GM18909 (cell line): Measurements from ENCODE around the gene DUS4L.
"Not testable (repeated sequence)": the region's sequence is repeated elsewhere in the genome, so short reads cannot be mapped to it uniquely, and the experiment has no call there.

Experiments
- ATAC-seq: cut with Tn5 transposase; IDR thresholded peaks from one replicate; pipeline ENCODE4 v1.9.1; 2021; ENCODE audit warnings: mild to moderate bottlenecking; ENCODE audit not compliant: unreplicated experiment, poor library complexity

Gene DUS4L, protein sequence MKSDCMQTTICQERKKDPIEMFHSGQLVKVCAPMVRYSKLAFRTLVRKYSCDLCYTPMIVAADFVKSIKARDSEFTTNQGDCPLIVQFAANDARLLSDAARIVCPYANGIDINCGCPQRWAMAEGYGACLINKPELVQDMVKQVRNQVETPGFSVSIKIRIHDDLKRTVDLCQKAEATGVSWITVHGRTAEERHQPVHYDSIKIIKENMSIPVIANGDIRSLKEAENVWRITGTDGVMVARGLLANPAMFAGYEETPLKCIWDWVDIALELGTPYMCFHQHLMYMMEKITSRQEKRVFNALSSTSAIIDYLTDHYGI

DNA sequence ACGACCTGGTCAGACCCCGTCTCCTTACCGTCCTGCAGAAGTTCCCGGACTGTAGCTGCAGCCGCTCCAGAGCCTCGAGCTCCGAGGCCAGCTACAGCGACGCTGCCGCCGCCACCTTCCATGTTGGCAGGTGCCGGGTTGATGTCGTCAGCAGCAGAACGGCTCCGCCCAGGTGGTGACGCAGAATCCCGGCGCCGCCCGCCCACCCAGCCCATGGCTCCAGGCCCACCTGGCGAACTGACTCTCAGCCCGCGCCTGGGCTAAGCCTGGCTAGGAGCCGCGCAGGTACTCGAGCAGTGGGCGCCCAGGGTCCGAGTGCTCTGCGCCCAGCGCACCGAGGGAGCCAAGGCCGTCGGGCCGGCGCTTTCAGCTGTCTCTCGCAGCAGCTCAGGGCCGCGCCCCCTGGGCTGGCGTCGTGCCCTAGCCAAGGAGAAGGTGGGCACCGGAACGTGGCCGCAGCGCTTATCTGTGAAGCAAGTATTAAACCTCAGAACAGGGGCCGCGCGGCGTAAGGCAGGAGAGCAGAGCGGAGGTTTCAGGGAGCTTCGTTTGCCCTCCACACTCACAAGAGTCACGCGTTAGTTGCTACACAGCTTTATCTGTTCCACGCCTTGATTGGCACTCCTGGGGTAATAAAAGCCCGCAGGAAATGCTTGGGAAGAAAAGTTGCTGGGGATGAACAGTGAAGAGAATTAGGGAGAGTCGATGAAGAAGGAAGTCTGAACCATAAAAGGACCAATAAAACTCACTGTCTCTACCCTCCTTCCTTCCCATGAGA, at the start of gene DUS4L, which contains the start of gene COG5:
Gene DUS4L (plus strand): TSS at position 197 of the 778 bp plus-strand sequence. CDS start 3,100 bp downstream, outside the sequence.
Gene COG5 (minus strand): TSS at position 146 of the 778 bp plus-strand sequence. CDS start 24 bp downstream, at position 122.
- peak; percentile 98 for ATAC-seq

DNA sequence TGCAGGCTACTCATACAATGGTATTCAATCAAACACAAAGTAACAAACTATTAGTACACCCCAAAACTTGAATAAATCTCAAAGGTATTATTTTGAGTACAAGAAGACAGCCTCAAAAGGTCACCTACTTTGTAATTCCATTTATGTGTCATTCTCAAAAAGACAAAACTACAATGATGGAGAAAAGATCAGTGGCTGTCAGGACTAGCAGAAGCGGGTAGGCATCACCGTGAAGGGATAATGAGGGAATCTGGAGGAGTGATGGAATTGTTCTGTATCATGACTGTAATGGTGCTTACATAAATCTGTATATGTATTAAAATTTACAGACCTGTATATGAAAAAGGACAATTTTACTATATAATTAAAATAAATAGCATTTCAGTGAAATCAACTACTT, 37.1 kb upstream of the DUS4L start:
- ATAC-seq, result no peak

GRCh38 chr7:107527196-107527595, 36.6 kb upstream of the DUS4L start:
- ATAC-seq, result no peak

GRCh38 chr7:107528461-107528860, 35.3 kb upstream of the DUS4L start:
- no peak for ATAC-seq

DNA sequence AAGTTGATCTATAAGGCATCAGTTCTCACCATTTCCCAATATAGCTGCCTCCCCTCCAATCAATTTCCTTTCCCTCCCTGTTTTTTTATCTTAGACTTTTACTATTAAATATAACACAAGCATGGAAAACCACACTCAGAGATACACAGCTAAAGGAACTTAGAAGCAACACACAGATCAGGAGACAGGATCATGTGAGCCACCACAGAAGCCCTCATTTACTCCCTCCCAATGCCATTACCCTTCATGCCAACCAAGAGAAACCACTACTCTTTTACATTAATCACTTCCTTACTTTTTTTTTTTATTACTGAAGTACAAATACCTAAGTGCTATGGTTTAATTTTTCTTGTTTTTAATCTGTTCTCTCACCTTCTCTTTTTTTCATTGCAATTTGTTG, 33.0 kb upstream of the DUS4L start:
- ATAC-seq, result no peak

- no peak for ATAC-seq
Measured at GRCh38 chr7:107534139-107534538, 29.6 kb upstream of the DUS4L start.

DNA sequence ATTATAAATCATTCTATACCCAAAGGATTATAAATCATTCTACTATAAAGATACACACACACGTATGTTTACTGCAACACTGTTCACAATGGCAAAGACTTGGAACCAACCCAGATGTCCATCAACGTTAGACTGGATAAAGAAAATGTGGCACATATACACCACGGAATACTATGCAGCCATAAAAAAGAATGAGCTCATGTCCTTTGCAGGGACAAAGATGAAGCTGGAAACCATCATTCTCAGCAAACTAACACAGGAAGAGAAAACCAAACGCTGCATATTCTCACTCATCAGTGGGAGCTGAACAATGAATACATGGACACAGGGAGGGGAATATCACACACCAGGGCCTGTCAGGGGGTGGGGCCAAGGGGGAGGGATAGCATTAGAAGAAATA, 26.5 kb upstream of the DUS4L start:
- ATAC-seq, result not testable (repeated sequence)

DNA sequence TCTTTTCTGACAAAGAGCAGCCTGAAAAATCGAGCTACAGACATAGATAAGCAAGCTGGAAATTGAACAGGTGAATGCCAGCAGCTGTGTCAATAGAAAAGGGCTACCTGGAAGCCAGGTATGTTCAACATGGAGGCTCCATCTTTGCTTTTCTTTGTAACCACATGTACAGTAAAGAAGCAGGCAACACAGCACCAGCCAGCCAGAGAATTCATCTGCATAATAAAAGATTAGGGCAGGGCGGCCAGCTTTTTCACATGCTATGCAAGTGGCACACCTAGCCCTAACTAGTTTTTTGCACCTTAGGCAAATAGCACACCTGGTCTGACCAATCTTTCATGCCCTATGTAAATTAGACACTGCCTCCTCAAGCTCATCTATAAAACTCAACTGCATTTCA, 25.8 kb upstream of the DUS4L start:
- no peak for ATAC-seq

DNA sequence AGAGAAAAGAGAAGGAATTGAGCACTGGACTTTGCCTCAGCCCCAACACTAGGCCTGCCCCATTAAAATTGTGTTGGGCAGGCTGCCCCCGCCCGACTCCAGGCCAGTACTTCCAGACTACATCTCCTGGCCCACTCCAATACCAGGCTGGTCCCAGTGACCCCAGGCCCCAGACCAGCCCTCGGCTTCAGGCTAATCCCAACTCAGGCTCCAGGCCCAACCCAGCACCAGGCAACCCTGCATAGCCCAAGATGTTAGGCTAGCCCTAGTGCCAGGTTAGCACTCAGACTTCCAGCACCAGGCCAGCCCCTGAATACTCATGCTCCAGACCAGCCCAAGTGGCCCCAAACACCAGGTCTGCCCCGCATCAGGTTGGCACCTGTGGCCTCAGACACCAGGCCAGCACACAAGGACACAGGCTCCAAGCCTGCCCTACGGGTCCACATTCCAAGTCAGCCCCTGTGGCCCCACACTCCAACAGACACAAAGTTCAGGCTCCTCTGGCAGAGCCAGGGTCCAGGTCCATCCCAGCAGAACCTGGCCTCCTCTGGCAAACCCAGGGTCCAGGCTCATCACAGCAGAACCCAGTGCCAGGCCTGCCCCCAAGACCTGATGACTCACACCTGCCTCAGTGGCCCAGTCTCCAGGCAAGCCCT, 20.3 kb upstream of the DUS4L start:
- ATAC-seq, result no peak

DNA sequence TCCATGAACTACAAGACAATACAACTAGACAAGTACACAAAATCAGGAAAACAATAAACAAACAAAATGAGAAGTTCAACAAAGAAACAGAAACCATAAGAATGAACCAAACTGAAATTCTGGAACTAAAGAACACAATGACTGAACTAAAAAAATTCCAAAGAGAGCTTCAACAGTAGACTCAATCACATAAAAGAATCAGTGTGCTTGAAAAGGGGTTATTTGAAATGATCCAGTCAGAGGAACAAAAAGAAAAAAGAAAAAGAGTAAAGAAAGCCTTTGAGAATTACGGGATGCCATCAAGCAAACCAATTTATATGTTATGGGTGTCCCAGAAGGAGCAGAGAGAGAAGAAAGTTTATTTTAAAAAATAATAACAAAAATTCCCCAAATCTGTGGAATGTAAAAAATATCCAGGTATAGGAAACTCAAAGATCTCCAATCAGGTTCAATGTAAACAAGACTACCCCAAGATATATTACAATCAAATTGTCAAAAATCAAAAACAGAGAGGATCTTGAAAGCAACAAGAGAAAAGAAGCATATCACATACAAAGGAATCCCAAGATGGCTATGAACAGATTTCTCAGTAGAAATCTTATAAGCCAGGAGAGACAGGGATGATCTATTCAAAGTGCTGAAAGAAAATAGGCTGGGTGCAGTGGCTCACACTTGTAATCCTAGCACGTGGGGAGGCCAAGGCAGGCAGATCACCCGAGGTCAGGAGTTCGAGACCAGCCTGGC, 18.8 kb upstream of the DUS4L start:
- ATAC-seq, result no peak

DNA sequence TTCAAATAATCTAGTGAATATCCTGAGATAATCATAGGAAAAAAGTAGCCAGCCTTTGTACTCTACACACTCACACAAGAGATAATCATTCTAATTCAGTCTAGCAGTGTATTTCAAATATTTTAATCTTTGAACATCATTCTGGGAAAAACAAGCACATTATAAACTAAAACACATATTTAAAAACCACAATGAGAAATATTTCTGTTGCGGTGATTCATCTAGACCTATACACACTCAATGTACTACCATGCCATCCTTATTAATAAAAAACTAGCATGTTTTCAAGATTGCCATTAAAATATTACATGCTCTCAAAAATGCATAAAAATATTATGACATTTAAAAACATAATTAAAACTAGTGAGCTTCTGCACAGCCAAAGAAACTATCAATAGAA, 11.8 kb upstream of the DUS4L start:
- no peak for ATAC-seq

DNA sequence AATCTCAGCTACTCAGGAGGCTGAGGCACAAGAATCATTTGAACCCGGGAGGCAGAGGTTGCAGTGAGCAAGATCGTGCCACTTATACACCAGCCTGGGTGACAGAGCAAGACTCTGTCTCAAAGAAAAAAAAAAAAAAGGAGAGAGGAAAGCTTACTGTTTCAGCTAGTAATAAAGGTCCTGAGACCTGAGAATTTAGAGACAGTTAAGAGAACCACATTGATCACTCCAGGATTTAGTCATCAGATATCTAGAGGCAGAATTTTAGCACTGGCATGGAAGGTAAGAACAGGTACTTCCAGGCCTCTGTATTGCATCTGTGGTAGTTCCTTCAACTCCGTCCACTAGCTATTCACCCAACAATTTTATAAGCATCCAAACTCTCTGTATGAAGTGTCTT, 7.9 kb upstream of the DUS4L start:
- ATAC-seq, result no peak

GRCh38 chr7:107559864-107560263, 3.9 kb upstream of the DUS4L start:
- no peak for ATAC-seq

- no peak for ATAC-seq
Measured at GRCh38 chr7:107560898-107561516, 2.8 kb upstream of the DUS4L start.

DNA sequence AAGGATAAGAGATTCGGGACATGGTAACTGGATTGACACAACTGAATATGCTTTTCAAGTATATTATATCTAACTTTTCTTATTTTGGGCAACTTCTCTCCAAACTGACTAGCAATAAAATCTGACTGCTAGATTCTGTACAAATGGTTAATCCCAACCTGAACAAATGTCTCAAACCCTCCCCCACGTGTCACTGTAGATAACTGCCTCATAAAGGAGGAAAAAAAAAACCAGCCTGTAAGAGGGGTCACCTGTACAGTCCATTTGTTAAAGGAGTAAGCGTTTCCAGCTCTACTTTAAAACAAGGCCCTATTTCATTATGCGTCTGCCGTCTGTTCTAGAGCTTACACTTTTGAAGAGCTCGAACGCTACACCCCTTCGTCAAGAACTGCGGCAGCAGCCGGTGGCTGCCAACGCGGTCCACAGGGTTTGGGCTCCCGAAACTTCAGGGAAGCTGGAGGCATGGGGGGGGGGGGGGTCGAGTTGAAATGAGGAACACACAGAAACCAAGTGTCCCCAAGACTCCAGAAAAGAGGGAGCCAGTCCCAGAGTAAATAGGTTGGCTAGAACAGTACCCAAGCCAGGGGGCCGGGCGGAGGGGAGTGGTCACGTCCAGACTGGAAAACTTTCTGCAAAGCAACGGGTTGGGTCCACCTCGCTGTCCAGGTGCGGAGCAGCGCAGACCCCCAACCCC, 543 bp upstream of the DUS4L start:
- ATAC-seq, result peak; percentile 60

GRCh38 chr7:107564553-107565298, 955 bp downstream of the DUS4L start:
- ATAC-seq, result no peak

DNA sequence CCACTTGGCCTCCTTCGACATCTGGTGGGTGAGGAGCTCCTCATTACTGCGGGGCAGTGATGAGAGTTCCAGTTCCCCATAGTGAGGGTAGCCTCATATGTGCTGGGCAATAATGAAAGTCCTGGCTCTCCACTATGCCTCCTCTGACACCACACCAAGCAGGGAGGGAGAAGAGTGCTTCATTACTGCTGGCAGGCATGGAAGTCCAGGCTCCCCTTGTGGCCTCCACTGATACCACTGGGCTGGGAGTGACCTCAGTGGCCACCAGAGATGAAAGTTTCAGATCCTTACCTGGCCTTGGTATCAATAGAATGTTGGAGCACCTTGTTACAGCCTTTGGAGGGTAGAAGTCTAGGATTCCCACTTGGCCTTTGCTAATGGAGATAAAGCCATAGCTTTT, 6.5 kb downstream of the DUS4L start:
- no peak for ATAC-seq

- no peak for ATAC-seq
Measured at GRCh38 chr7:107573537-107573936, 9.8 kb downstream of the DUS4L start.

- ATAC-seq, result no peak
Measured at GRCh38 chr7:107579554-107579884, 15.7 kb downstream of the DUS4L start.
